HG02571 (cell line): Measurements from ENCODE around the gene ADAM10.

Experiments used
- ATAC-seq: cut with Tn5 transposase; IDR thresholded peaks from one replicate; pipeline ENCODE4 v1.9.1; 2021; ENCODE audit warnings: mild to moderate bottlenecking, moderate library complexity; ENCODE audit not compliant: unreplicated experiment

The ADAM10 gene

DNA sequence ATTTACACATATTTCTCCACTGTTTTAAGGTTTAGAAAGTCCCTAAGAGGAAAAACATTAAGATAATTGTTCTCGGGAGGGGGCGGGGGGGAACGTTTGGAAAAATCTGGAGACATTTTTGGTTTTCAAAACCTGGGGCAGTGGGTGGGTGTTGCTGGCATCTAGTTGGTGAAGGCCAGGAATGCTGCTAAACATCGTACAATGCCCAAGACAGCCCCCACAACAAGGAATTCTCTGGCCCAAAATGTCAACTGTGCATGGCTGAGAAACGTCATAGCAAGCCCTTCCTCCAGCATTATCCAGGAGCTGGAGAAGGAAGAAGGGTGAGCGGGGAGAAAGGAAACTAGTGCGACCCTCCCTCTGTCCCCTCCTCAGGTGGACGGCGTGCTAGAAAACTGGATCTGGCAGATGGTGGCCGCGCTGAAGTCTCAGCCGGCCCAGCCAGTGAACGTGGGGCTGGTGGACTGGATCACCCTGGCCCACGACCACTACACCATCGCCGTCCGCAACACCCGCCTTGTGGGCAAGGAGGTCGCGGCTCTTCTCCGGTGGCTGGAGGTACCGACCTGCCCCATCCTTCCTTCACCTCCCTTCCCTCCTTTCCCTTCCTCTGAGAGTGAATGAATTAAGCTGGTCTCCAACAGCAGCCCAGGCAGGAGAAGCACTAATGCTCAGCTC lies 208.0 kb downstream of the ADAM10 start:
- ATAC-seq, result no peak

DNA sequence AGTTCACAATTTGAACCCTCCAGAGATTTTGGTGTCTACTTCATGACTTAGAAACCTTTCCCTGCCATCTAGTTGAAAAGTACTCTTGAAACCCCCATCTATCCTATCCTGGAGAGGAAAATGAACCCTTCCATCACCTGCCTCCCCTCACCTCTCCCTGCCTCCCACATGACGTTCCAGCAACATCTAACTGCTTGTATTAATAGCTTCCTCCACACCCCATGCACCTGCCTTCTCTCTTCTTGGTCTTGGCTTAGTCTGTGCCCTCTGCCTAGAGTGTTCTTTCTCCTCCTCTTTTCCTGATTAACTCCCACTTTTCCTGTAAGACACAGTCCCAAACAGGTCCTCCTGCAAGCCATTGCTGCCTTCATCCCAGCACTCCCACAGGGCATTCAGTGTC lies 210.0 kb downstream of the ADAM10 start:
- no peak for ATAC-seq

DNA sequence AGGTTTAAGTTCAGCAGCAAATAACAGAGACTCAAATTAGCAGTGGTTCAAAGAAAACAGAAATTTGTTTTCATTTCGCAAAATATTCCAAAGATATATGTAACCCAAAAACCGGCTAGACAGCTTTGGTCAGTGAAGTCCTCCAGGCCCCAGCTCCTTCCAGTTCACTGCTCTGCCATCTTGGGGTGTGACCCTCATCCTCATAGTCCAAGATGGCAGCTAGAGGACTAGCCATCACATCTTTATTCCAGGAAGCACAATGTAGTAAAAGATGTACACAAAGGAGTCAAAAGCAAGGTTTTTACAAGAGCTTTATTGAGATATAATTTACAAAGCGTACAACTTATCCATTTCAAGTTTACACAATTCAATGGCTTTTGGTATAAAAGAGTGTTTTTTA lies 210.6 kb downstream of the ADAM10 start:
- ATAC-seq, result no peak
